Measurements from ENCODE around the gene OTOP2.

GRCh38 chr17:74881073-74881472 is 43.0 kb upstream of the OTOP2 start:
- TF ChIP-seq, protein P1, sequence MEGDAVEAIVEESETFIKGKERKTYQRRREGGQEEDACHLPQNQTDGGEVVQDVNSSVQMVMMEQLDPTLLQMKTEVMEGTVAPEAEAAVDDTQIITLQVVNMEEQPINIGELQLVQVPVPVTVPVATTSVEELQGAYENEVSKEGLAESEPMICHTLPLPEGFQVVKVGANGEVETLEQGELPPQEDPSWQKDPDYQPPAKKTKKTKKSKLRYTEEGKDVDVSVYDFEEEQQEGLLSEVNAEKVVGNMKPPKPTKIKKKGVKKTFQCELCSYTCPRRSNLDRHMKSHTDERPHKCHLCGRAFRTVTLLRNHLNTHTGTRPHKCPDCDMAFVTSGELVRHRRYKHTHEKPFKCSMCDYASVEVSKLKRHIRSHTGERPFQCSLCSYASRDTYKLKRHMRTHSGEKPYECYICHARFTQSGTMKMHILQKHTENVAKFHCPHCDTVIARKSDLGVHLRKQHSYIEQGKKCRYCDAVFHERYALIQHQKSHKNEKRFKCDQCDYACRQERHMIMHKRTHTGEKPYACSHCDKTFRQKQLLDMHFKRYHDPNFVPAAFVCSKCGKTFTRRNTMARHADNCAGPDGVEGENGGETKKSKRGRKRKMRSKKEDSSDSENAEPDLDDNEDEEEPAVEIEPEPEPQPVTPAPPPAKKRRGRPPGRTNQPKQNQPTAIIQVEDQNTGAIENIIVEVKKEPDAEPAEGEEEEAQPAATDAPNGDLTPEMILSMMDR (IDR thresholded peaks at IDR 0.05; ENCODE audit: low read length), result no peak
- no peak for TF ChIP-seq EZH2 (IDR thresholded peaks at IDR 0.05; ENCODE audit: borderline replicate concordance, low read length)
